Natural killer cell (primary cell): ENCODE results near the gene CLDN15. TPM values are rescaled to one million over a fixed set of nuclear protein-coding genes. Genes with fewer than 3 reads are reported as not detected.
"Not testable (repeated sequence)": the region's sequence is repeated elsewhere in the genome, so short reads cannot be mapped to it uniquely, and the experiment has no call there.

Source experiments
- ATAC-seq, 3 donors: fragments of 150-1000 bp in 2 of 3; fragments of 200-7000 bp in 1 of 3; cut with Tn5 transposase; 1 replicate in 1 of 3; 2 replicates in 2 of 3; pipeline ENCODE4 v1.10.0; 2021; ENCODE audit warnings: mild to moderate bottlenecking in 2 of 3, moderate library complexity in 2 of 3
- DNase-seq, 2 donors: peaks; one replicate each; pipeline versions ENCODE4 v3.0.0 to v3.0.0-alpha.2; 2013 to 2021; ENCODE audit warnings: mixed read lengths in 1 of 2
- H3K27ac ChIP-seq: one replicate; pipeline ENCODE4 v1.5.1; 2013; ENCODE audit warnings: mild to moderate bottlenecking, low read length
- H3K27me3 ChIP-seq: one replicate; pipeline ENCODE4 v1.6.1; 2013; ENCODE audit warnings: low read length; ENCODE audit not compliant: control insufficient read depth, insufficient read depth
- H3K36me3 ChIP-seq: one replicate; pipeline ENCODE4 v1.6.1; 2013; ENCODE audit warnings: low read length; ENCODE audit not compliant: control insufficient read depth, insufficient read depth
- H3K4me1 ChIP-seq: one replicate; pipeline ENCODE4 v1.6.1; 2013; ENCODE audit warnings: low read length; ENCODE audit not compliant: control insufficient read depth, insufficient read depth
- H3K4me3 ChIP-seq: one replicate; pipeline ENCODE4 v1.5.1; 2013; ENCODE audit warnings: low read length
- H3K9me3 ChIP-seq: one replicate; pipeline ENCODE4 v1.6.1; 2013; ENCODE audit warnings: low read length; ENCODE audit not compliant: control insufficient read depth, insufficient read depth
- H3K27ac Mint-ChIP-seq, 2 donors: one replicate each; pipeline ENCODE4 v1.8.0; 2022; ENCODE audit warnings: mild to moderate bottlenecking in 2 of 2, mixed read lengths in 2 of 2, moderate library complexity in 1 of 2
- H3K27me3 Mint-ChIP-seq, 2 donors: one replicate each; pipeline ENCODE4 v1.8.0; 2022; ENCODE audit warnings: low read depth in 2 of 2, mixed read lengths in 2 of 2
- H3K36me3 Mint-ChIP-seq: one replicate; pipeline ENCODE4 v1.8.0; 2022; ENCODE audit warnings: mixed read lengths
- H3K4me1 Mint-ChIP-seq, 2 donors: one replicate each; pipeline ENCODE4 v1.8.0; 2022; ENCODE audit warnings: mixed read lengths in 2 of 2
- H3K4me3 Mint-ChIP-seq: one replicate; pipeline ENCODE4 v1.8.0; 2022; ENCODE audit warnings: mild to moderate bottlenecking, moderate library complexity, mixed read lengths
- H3K9me3 Mint-ChIP-seq, 2 donors: one replicate each; pipeline ENCODE4 v1.8.0; 2022; ENCODE audit warnings: mixed read lengths in 2 of 2
- WGBS: methylation state at CpG from one replicate; pipeline ENCODE4 v1.1.7; 2013; ENCODE audit warnings: missing lambda C conversion rate; ENCODE audit not compliant: insufficient coverage; 5-methylcytosine and 5-hydroxymethylcytosine counted together
- intact Hi-C: fragments of 100-400 bp; cut with micrococcal nuclease; formaldehyde crosslinking; loops from one replicate; pipeline ENCODE4 v1.14.2; 2022
- total RNA-seq, 4 donors: library from RNA; stranded (reverse); fragments of 120-200 nt in 1 of 4; gene quantifications; one replicate each; pipeline versions ENCODE4 v1.2.3 to v1.2.4, GENCODE V29; 2013 to 2022
- TF ChIP-seq, protein P1 (sequence below): fragments of 200-600 bp; IDR thresholded peaks from one replicate; pipeline ENCODE4 v1.8.0; 2022; ENCODE audit warnings: antibody characterized with exemption

Gene CLDN15, protein sequence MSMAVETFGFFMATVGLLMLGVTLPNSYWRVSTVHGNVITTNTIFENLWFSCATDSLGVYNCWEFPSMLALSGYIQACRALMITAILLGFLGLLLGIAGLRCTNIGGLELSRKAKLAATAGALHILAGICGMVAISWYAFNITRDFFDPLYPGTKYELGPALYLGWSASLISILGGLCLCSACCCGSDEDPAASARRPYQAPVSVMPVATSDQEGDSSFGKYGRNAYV
- total RNA-seq: 10 to 100 TPM; 13.7 to 22.0 (median 19.3) TPM
- 10.6 TPM for total RNA-seq (2013)

DNA sequence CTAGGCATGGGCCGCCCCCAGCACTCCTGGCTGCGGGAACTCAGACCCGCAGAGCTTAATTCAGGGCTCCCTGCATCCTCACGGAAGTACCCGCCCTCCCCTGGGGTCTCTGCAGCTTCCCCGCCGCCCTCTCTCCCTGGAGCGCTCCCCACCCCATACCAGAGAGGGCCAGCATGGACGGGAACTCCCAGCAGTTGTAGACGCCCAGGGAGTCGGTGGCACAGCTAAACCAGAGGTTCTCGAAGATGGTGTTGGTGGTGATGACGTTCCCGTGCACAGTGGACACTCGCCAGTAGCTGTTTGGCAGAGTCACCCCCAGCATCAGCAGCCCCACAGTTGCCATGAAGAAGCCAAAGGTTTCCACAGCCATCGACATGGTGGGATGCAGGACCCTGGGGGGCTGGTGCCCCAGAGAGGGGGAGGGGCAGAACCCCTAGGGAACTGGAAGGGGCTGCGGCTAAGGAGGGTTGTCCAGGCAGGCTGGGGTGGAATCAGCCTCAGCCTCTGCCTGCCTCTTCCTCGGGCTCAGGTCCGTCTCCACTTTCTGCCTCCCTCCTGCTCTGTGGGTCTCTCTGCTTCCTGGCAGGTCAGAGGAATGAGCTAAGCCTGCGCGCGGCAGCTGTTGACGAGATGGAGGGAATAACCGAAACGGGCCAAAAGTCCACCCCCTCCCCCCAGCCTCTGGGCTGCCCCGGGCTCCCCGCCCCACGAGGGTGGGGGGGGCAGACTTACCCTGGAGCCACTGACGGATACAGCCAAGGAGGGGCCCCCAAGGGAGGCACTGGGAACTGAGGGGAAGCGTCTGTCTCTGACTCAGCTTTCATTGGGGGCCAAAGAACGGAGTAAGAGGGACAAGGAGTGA is at the start of gene CLDN15:
Gene CLDN15, minus strand, starts transcription at position 597 of the 862 bp plus-strand sequence. Its CDS starts 221 bp downstream, at position 376.
- peaks cover 20% of the 10 kb centered on the region for H3K36me3 ChIP-seq
- TF ChIP-seq, protein P1, sequence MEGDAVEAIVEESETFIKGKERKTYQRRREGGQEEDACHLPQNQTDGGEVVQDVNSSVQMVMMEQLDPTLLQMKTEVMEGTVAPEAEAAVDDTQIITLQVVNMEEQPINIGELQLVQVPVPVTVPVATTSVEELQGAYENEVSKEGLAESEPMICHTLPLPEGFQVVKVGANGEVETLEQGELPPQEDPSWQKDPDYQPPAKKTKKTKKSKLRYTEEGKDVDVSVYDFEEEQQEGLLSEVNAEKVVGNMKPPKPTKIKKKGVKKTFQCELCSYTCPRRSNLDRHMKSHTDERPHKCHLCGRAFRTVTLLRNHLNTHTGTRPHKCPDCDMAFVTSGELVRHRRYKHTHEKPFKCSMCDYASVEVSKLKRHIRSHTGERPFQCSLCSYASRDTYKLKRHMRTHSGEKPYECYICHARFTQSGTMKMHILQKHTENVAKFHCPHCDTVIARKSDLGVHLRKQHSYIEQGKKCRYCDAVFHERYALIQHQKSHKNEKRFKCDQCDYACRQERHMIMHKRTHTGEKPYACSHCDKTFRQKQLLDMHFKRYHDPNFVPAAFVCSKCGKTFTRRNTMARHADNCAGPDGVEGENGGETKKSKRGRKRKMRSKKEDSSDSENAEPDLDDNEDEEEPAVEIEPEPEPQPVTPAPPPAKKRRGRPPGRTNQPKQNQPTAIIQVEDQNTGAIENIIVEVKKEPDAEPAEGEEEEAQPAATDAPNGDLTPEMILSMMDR: no peak

DNA sequence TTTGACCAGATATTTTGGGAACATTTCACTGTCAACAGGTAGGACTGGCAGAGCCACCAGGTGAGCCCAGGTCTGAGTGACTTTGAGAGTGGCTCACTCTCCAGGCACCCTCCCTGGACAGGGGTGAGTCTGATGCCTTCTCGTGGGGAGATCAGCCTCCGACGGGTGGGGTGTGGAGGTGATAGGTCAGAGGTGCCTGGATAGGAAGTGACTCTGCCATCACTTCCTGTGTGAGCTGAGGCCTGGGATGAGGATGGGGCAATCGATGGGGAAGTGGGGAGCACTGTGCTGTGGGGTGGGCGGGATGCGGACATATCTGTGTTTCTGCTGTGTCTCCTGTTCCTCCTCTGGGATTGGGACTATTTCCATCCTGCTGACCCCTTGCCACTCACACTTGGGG is 49.4 kb upstream of the CLDN15 start:
- Mint-ChIP-seq H3K27ac (no peak overlapping the region), H3K9me3 (no peaks in the 10 kb centered on the region)
- intact Hi-C loops: no loop called here

More for the DNA sequence above, at the start of gene CLDN15:
- no peak within 1 kb of the TSS for H3K4me3 Mint-ChIP-seq
- H3K4me1 ChIP-seq: no peaks in the 10 kb centered on the region
- no peaks in the 10 kb centered on the region for H3K9me3 ChIP-seq
- H3K4me1 Mint-ChIP-seq: peaks cover 0 to 10% of the 10 kb centered on the region in 2 donors
- no peaks in the 10 kb centered on the region for H3K27me3 ChIP-seq
- DNase-seq (no peak), ATAC-seq (no peak)
- H3K36me3 Mint-ChIP-seq: no peaks in the 10 kb centered on the region
- H3K27me3 Mint-ChIP-seq: no peaks in the 10 kb centered on the region
- intact Hi-C loops: no loop called here
- H3K27ac Mint-ChIP-seq: no peak within 1 kb of the TSS
- WGBS: 56% methylated on average over 25 of the region's 31 CpGs
- H3K4me3 ChIP-seq: no peak within 1 kb of the TSS
- H3K9me3 Mint-ChIP-seq: no peaks in the 10 kb centered on the region
- H3K27ac ChIP-seq: no peak within 1 kb of the TSS

DNA sequence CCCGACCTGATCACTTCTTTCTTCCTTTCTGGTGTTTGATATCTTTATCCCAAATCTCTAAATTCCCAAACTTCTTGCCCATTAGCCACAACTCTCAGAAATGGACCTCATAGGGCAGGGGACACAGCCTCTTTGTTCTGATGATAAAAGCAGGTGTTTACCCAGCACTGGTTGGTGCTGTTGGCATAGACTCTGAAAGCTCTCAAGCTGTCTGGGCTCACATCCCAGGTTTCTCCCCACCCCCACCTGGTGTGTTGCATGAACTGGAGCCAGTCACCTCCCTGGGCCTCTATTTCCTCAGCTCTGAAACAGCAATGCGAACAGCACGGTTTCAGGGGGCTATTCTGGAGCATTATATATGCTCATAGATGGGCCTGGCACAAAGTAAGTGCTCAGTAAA is 48.3 kb upstream of the CLDN15 start:
- H3K27ac ChIP-seq, DNase-seq, H3K27ac Mint-ChIP-seq, H3K27me3 ChIP-seq, H3K4me3 Mint-ChIP-seq, intact Hi-C loops, ATAC-seq, H3K9me3 Mint-ChIP-seq, H3K27me3 Mint-ChIP-seq, H3K4me3 ChIP-seq, H3K9me3 ChIP-seq, H3K36me3 Mint-ChIP-seq, H3K36me3 ChIP-seq: not testable (repeated sequence)
- WGBS: 86% methylated on average over 3 of the region's 3 CpGs
- H3K4me1 ChIP-seq: peaks cover 18% of the 10 kb centered on the region
- H3K4me1 Mint-ChIP-seq: peaks cover 22% of the 10 kb centered on the region in 2 donors

More for the DNA sequence above, 49.4 kb upstream of the CLDN15 start:
- peaks cover 18% of the 10 kb centered on the region for H3K4me1 ChIP-seq
- Mint-ChIP-seq H3K36me3 (no peaks in the 10 kb centered on the region), H3K4me3 (no peak overlapping the region), H3K27me3 (peaks cover 7 to 11% of the 10 kb centered on the region in 2 donors), H3K4me1 (peaks cover 22% of the 10 kb centered on the region in 2 donors)
- ATAC-seq: no peak
- WGBS: 46% methylated on average over 6 of the region's 6 CpGs
- TF ChIP-seq, protein P1: no peak
- H3K9me3 ChIP-seq: no peaks in the 10 kb centered on the region
- no peak overlapping the region for H3K27ac ChIP-seq
- no peaks in the 10 kb centered on the region for H3K36me3 ChIP-seq
- no peak overlapping the region for H3K4me3 ChIP-seq
- DNase-seq: no peak
- H3K27me3 ChIP-seq: peaks cover 5% of the 10 kb centered on the region

DNA sequence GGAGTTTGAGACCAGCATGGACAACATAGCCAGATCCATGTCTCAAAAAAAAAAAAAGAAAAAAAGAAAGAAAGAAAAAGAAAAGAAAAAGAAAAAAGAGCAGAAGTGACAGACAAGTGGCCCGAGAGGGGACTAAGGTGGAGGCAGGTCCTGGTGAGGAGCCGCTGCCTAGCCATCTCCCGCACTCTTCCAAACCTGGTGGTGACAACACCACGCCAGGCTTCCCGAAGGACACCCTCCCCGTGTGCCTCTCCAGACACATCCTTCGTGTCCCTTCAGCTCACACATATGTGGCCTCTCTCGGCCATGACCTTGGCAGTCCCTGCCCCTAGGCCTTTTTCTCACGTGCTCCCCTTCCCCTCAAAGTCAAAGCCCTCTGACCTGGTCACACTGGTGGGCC is 47.6 kb upstream of the CLDN15 start:
- intact Hi-C loops: no loop called here
- Histone ChIP-seq H3K4me3 (no peak overlapping the region), H3K36me3 (no peaks in the 10 kb centered on the region), H3K27me3 (peaks cover 3% of the 10 kb centered on the region), H3K9me3 (no peaks in the 10 kb centered on the region), H3K27ac (no peak overlapping the region), H3K4me1 (peaks cover 16% of the 10 kb centered on the region)
- Mint-ChIP-seq H3K4me1 (peaks cover 16% of the 10 kb centered on the region in 2 donors), H3K27me3 (no peaks in the 10 kb centered on the region), H3K36me3 (no peaks in the 10 kb centered on the region), H3K27ac (no peak overlapping the region), H3K4me3 (no peak overlapping the region), H3K9me3 (no peaks in the 10 kb centered on the region)
- DNase-seq (no peak), ATAC-seq (no peak)
- TF ChIP-seq, protein P1: no peak
- whole genome bisulfite sequencing: 91% methylated on average over 9 of the region's 9 CpGs

DNA sequence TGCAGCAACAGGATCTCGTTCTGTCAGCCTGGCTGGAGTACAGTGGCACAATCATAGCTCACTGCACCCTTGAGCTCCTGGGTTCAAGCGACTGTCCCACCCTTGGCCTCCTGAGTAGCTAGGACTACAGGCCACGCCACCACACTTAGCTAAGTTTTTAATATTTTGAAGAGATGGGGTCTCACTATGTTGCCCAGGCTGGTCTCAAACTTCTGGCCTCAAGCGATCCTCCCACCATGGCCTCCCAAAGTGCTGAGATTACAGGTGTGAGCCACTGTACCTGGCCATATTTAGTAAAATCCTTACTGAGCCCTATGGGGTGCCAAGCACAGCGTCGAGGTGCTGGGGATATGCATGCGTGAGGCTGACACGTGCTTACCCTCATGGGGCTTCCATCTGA is 43.3 kb upstream of the CLDN15 start:
- ATAC-seq, H3K36me3 Mint-ChIP-seq, H3K9me3 ChIP-seq, H3K27me3 Mint-ChIP-seq, H3K4me3 Mint-ChIP-seq, H3K27ac Mint-ChIP-seq, H3K36me3 ChIP-seq, H3K4me3 ChIP-seq, H3K4me1 ChIP-seq, H3K4me1 Mint-ChIP-seq, H3K9me3 Mint-ChIP-seq, H3K27ac ChIP-seq, intact Hi-C loops, DNase-seq, H3K27me3 ChIP-seq: not testable (repeated sequence)
- WGBS: 89% methylated on average over 8 of the region's 8 CpGs
